ENCODE data around the gene ZNF620. TPM values are rescaled to one million over a fixed set of nuclear protein-coding genes. Genes with fewer than 3 reads are reported as not detected.
A peak's percentile ranks its signal among the peaks of the same experiment; 100 is the strongest.

Gene ZNF620
- total RNA-seq, 1 experiment from 2014 or later: 2.5 TPM

DNA sequence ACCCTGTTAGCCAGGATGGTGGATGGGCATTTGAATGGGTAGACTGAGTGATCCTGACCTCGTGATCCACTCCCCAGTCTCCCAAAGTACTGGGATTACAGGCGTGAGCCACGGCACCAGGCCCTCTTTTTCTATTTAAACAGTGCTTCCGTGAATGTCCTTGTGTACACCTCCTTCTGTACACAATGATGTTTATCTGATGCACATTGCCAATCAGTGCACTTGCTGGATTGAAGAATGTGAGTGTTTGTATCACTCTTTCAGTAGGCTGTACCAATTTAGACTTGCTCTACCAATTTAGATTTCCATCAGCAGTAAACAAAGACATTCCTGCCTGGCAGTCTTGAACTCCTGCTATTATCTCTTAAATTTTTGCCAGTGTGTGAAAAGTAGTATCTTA lies 37.8 kb upstream of the ZNF620 start:
- CTCF ChIA-PET: no interaction called here
- Histone ChIP-seq H3F3A (ENCODE audit: low read length, unreplicated experiment) (peaks cover 17% of the 10 kb centered on the region), H3K4me3 (ENCODE audit: low read length) (no peak overlapping the region), H4K20me1 (ENCODE audit: low read length) (peaks cover 10% of the 10 kb centered on the region; the same call in 1 of the 2 replicates), H3K79me2 (ENCODE audit: low read length) (no peaks in the 10 kb centered on the region), H3K9ac (ENCODE audit: low read length) (no peak overlapping the region), H3K9me2 (replicated peaks; ENCODE audit: low read length) (no peaks in the 10 kb centered on the region), H3K4me2 (ENCODE audit: low read length) (no peak overlapping the region), H3K4me1 (ENCODE audit: insufficient read depth, low read length) (no peaks in the 10 kb centered on the region), H3K27ac (ENCODE audit: low read length) (no peak overlapping the region), H3K36me3 (ENCODE audit: low read depth, low read length) (peaks cover 13% of the 10 kb centered on the region), H2AFZ (ENCODE audit: low read length) (no peak overlapping the region), H3K27me3 (ENCODE audit: low read length) (no peaks in the 10 kb centered on the region), H3K9me3 (ENCODE audit: low read length) (no peaks in the 10 kb centered on the region)
- POLR2A ChIA-PET (ENCODE audit: unreplicated experiment): no interaction called here
- BruUV-seq (replicated peaks): no TSS peak
- intact Hi-C loops (cut with micrococcal nuclease): loop anchor here (1.0 kb wide), 1 partner anchor 28 kb away; no protein-coding TSS in a partner anchor
- peak; percentile 49 for ATAC-seq
- no peak for TF ChIP-seq EZH2 (IDR thresholded peaks at IDR 0.05; ENCODE audit: low read length, unreplicated experiment)
- TF ChIP-seq, protein P1, sequence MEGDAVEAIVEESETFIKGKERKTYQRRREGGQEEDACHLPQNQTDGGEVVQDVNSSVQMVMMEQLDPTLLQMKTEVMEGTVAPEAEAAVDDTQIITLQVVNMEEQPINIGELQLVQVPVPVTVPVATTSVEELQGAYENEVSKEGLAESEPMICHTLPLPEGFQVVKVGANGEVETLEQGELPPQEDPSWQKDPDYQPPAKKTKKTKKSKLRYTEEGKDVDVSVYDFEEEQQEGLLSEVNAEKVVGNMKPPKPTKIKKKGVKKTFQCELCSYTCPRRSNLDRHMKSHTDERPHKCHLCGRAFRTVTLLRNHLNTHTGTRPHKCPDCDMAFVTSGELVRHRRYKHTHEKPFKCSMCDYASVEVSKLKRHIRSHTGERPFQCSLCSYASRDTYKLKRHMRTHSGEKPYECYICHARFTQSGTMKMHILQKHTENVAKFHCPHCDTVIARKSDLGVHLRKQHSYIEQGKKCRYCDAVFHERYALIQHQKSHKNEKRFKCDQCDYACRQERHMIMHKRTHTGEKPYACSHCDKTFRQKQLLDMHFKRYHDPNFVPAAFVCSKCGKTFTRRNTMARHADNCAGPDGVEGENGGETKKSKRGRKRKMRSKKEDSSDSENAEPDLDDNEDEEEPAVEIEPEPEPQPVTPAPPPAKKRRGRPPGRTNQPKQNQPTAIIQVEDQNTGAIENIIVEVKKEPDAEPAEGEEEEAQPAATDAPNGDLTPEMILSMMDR (conservative IDR thresholded peaks at IDR 0.05; ENCODE audit: low read depth, low read length): no peak
- no peak for TF ChIP-seq EZH2phosphoT487 (IDR thresholded peaks at IDR 0.05; ENCODE audit: borderline replicate concordance, low read length)
- no peak for DNase-seq

DNA sequence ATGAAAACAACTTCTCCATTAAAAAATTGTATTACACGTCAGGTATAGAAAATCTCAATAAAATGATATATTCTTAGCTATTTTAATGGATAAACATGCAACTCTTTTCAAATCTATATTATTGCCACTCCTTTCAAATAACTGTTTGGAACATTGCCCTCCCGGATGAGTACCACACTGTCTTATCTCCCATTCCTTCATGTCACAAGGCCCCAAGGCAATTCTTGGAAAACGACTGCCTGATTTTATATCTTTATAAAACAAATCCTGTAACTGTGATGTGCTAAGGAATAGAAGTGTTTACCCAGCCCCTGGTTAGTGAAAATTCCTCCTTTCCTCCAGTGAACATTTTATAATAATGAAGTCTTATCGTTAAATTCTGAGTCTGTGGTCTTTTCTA lies 35.1 kb upstream of the ZNF620 start:
- peaks cover 8% of the 10 kb centered on the region for H3F3A ChIP-seq (ENCODE audit: low read length, unreplicated experiment)
- H3K9me3 ChIP-seq (ENCODE audit: low read length): no peaks in the 10 kb centered on the region
- no peaks in the 10 kb centered on the region for H3K36me3 ChIP-seq (ENCODE audit: low read depth, low read length)
- ATAC-seq (no peak), DNase-seq (no peak)
- no peaks in the 10 kb centered on the region for H3K9me2 ChIP-seq (replicated peaks; ENCODE audit: low read length)
- no peak overlapping the region for H3K27ac ChIP-seq (ENCODE audit: low read length)
- H3K4me3 ChIP-seq (ENCODE audit: low read length): no peak overlapping the region
- no peak overlapping the region for H2AFZ ChIP-seq (ENCODE audit: low read length)
- H3K4me2 ChIP-seq (ENCODE audit: low read length): no peak overlapping the region
- TF ChIP-seq EZH2phosphoT487 (IDR thresholded peaks at IDR 0.05; ENCODE audit: borderline replicate concordance, low read length): no peak
- no peak for TF ChIP-seq EZH2 (IDR thresholded peaks at IDR 0.05; ENCODE audit: low read length, unreplicated experiment)
- TF ChIP-seq, protein P1 (conservative IDR thresholded peaks at IDR 0.05; ENCODE audit: low read depth, low read length): no peak
- no peaks in the 10 kb centered on the region for H4K20me1 ChIP-seq (ENCODE audit: low read length)
- H3K79me2 ChIP-seq (ENCODE audit: low read length): no peaks in the 10 kb centered on the region
- POLR2A ChIA-PET (ENCODE audit: unreplicated experiment): interaction anchor here (0.5 kb wide), 1 partner anchor 14 kb away, joined by 4 read pairs; the partner anchor contains the start of gene RPL14
- H3K27me3 ChIP-seq (ENCODE audit: low read length): no peaks in the 10 kb centered on the region
- intact Hi-C loops (cut with micrococcal nuclease): no loop called here
- H3K9ac ChIP-seq (ENCODE audit: low read length): no peak overlapping the region
- CTCF ChIA-PET: interaction anchor here (0.6 kb wide), 1 partner anchor 17 kb away, joined by 3 read pairs; no protein-coding TSS in a partner anchor
- BruUV-seq (replicated peaks): no TSS peak
- no peaks in the 10 kb centered on the region for H3K4me1 ChIP-seq (ENCODE audit: insufficient read depth, low read length)
